Activated CD4-positive, alpha-beta T cell treated with anti-CD3 and anti-CD28 coated beads for 36 hours (primary cell): ENCODE measurements around the gene PRSS2. TPM values are rescaled to one million over a fixed set of nuclear protein-coding genes. Genes with fewer than 3 reads are reported as not detected.
"Not testable (repeated sequence)": the region's sequence is repeated elsewhere in the genome, so short reads cannot be mapped to it uniquely, and the experiment has no call there.

Experiments used
- ATAC-seq: fragments of 200-7000 bp; cut with Tn5 transposase; one replicate; pipeline ENCODE4 v1.10.0; 2021; ENCODE audit warnings: mild to moderate bottlenecking, moderate library complexity
- CTCF ChIA-PET: fragments of 350-600 bp; sonication (Branson Sonifier 250); formaldehyde crosslinking; loops from one replicate; lab custom pipeline; 2021; ENCODE audit warnings: antibody characterized with exemption; lab: Charles Lee
- POLR2A ChIA-PET: fragments of 350-600 bp; sonication (Branson Sonifier 250); formaldehyde crosslinking; loops from one replicate; lab custom pipeline; 2021; ENCODE audit warnings: antibody characterized with exemption, inconsistent platforms; lab: Charles Lee
- DNase-seq: peaks from one replicate; pipeline ENCODE4 v3.0.0-alpha.2; 2020
- H3K27ac Mint-ChIP-seq: one replicate; pipeline ENCODE4 v1.8.0; 2021; ENCODE audit warnings: mixed read lengths
- H3K27me3 Mint-ChIP-seq: one replicate; pipeline ENCODE4 v1.8.0; 2021; ENCODE audit warnings: mixed read lengths
- H3K36me3 Mint-ChIP-seq: one replicate; pipeline ENCODE4 v1.8.0; 2021; ENCODE audit warnings: low read depth, mixed read lengths
- H3K4me1 Mint-ChIP-seq: one replicate; pipeline ENCODE4 v1.8.0; 2021; ENCODE audit warnings: mixed read lengths
- H3K4me3 Mint-ChIP-seq: one replicate; pipeline ENCODE4 v1.8.0; 2021; ENCODE audit warnings: mild to moderate bottlenecking, moderate library complexity, mixed read lengths
- H3K9me3 Mint-ChIP-seq: one replicate; pipeline ENCODE4 v1.8.0; 2021; ENCODE audit warnings: low read depth, mixed read lengths
- intact Hi-C, 2 experiments: fragments of 100-400 bp; cut with DNase I in 1 of 2; cut with micrococcal nuclease in 1 of 2; formaldehyde crosslinking; loops; one replicate each; pipeline versions ENCODE4 v1.14.2 to v1.15.1; 2022 to 2024; cut with DNase I, micrococcal nuclease
- total RNA-seq, 2 experiments: library from RNA; stranded (reverse); gene quantifications; one replicate each; pipeline ENCODE4 v1.2.3, GENCODE V29; 2021

PRSS2 gene
- total RNA-seq, 2 experiments from 2014 or later: not detected

DNA sequence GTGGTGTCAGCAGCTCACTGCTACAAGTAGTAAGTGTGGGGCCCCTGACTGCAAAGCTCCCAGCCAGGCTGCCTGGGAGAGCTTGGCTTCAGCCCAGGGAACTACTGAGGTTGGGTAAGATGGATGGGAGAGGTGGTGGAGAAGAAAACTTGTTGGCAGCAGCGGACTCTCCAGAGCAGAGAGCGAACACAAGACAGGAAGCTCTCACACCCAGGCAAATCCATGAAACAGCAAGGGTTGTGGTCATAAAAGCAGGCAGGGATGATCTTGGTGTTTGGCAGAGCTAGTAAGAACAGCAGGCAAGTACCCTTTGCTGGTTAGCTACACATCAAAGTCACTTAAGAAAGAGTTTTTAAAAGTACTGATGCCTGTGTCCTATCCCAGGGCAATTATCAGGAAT is 9.2 kb upstream of the PRSS2 start:
- intact Hi-C loops, H3K9me3 Mint-ChIP-seq, H3K27me3 Mint-ChIP-seq, DNase-seq, H3K4me1 Mint-ChIP-seq, ATAC-seq, CTCF ChIA-PET, H3K4me3 Mint-ChIP-seq, H3K36me3 Mint-ChIP-seq, POLR2A ChIA-PET, H3K27ac Mint-ChIP-seq: not testable (repeated sequence)

DNA sequence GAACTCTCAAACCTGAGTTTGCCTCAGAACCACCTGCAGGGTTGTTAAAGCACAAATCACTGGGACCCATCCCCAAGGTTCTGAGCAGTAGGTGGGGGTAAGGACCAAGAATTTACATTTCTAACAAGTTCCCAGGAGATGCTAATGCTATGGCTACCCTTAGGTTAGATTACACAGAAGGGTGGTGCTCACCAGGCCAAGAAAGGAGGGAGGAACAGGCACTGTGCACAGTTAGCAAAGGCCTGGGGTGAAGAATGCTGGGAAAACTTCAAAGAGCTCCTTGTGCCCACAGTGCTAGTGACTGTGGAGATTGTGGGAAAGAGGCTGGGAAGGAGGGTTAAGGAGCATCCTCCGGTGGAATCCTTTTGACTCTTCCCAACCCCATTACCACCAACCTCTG is 8.7 kb upstream of the PRSS2 start:
- intact Hi-C loops: no loop called here
- CTCF ChIA-PET: no interaction called here
- ATAC-seq (no peak), DNase-seq (no peak)
- Mint-ChIP-seq H3K36me3 (no peaks in the 10 kb centered on the region), H3K4me3 (no peak overlapping the region), H3K9me3 (no peaks in the 10 kb centered on the region), H3K27me3 (no peaks in the 10 kb centered on the region), H3K27ac (no peak overlapping the region), H3K4me1 (no peaks in the 10 kb centered on the region)
- POLR2A ChIA-PET: no interaction called here

DNA sequence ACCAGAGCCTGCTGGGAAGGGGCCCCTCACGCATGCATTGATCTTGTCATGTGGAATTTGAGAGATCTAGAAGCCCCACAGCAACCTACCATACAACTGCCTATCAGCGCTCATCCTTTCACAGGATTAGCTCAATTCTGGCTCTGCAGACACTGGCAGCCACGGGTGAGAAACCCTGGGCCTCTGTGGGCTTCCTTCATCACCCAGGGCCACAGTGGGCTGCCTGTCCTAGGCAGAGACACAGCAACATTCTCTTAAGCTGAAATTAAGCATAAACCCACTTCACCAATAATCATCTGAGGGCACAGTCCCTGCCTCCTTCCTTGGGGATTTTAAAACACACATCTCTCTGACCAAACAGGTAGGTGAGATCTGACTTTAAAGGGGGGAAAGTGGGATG is 3.3 kb upstream of the PRSS2 start:
- Mint-ChIP-seq H3K36me3 (no peaks in the 10 kb centered on the region), H3K4me3 (no peak overlapping the region), H3K27me3 (no peaks in the 10 kb centered on the region), H3K9me3 (no peaks in the 10 kb centered on the region), H3K27ac (no peak overlapping the region), H3K4me1 (peaks cover 7% of the 10 kb centered on the region)
- no peak for ATAC-seq
- CTCF ChIA-PET: no interaction called here
- no peak for DNase-seq
- POLR2A ChIA-PET: no interaction called here
- intact Hi-C loops: no loop called here

DNA sequence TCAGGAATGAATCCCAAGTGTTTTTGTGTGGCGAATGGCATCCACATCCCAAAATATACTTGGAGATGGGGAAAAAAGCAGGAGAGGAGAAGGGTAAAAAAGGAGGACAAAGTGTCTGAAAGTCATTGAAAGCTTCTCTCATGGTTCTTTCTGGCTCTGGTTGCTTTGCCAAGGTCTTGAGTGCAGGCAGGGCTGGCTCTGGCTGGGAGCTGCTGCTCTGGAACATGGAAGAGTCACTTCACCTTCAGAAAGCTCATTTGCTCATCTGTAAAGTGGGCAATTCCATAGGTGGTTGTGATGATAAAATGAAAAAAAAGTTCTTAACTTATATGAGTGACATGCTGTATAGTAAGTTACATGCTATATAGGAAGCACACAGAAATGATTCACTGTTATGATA is 2.9 kb upstream of the PRSS2 start:
- H3K4me1 Mint-ChIP-seq: peaks cover 7% of the 10 kb centered on the region
- no peak for DNase-seq
- CTCF ChIA-PET: no interaction called here

DNA sequence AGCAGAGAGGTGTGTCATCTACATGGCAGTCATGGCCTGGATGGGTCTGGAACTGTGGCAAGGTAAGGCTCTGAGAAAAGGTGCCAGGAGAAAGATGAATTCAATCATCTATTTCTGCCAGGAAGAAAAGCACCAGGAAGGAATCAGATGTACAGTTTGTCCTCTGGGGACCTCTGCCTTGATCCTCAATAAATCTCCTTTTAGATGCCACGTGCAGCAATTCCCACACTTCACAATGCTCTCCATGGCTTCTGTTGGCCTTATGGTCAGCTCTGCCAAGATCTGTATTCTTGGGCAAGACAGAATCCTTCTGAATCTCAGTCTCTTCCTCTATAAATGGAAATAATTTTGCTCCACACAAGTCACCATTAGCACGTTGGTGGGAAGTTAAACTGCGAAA is 1.9 kb upstream of the PRSS2 start:
- CTCF ChIA-PET: not testable (repeated sequence)

More for the DNA sequence above, 2.9 kb upstream of the PRSS2 start:
- Mint-ChIP-seq H3K4me3 (no peak overlapping the region), H3K27ac (no peak overlapping the region), H3K9me3 (no peaks in the 10 kb centered on the region), H3K27me3 (no peaks in the 10 kb centered on the region), H3K36me3 (no peaks in the 10 kb centered on the region)
- ATAC-seq: no peak
- POLR2A ChIA-PET: no interaction called here
- intact Hi-C loops: no loop called here

DNA sequence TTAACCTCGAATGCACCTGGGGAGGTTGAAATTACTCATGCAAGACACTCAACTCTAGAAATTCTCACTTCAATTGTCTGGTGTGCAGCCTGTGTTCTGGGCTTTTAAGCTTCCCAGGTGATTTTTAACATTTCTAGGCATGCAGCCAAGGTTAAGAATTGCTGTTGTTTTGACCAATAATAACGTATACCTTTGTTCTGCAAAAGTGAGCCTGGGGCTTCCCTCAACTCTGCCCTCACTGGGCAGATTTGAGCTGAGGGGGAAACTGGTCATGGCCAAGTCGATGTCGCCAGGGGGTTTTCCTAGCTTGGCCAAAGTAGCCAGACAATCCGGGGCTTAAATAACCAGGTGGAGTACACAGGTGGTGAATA is 568 bp downstream of the PRSS2 start:
- ChIA-PET CTCF (interaction anchor here (1.4 kb wide), 1 partner anchor 237 kb away, joined by 3 read pairs; no protein-coding TSS in a partner anchor), POLR2A (no interaction called here)
- no peak for ATAC-seq
- Mint-ChIP-seq H3K9me3 (no peaks in the 10 kb centered on the region), H3K27me3 (no peaks in the 10 kb centered on the region), H3K4me1 (peaks cover 7% of the 10 kb centered on the region), H3K27ac (no peak overlapping the region), H3K36me3 (peaks cover 2% of the 10 kb centered on the region), H3K4me3 (no peak overlapping the region)
- no peak for DNase-seq
- intact Hi-C loops: no loop called here

More for the DNA sequence above, 1.9 kb upstream of the PRSS2 start:
- H3K36me3 Mint-ChIP-seq, H3K27ac Mint-ChIP-seq, H3K4me1 Mint-ChIP-seq, intact Hi-C loops, ATAC-seq, H3K9me3 Mint-ChIP-seq, POLR2A ChIA-PET, DNase-seq, H3K4me3 Mint-ChIP-seq, H3K27me3 Mint-ChIP-seq: not testable (repeated sequence)

DNA sequence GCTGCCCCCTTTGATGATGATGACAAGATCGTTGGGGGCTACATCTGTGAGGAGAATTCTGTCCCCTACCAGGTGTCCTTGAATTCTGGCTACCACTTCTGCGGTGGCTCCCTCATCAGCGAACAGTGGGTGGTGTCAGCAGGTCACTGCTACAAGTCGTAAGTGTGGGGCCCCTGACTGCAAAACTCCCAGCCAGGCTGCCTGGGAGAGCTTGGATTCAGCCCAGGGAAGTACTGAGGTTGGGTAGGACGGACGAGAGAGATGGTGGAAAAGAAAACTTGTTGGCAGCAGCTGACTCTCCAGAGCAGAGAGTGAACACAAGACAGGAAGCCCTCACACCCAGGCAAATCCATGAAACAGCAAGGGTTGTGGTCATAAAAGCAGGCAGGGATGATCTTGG is 1.3 kb downstream of the PRSS2 start:
- ChIA-PET POLR2A (no interaction called here), CTCF (interaction anchor here (1.4 kb wide), 1 partner anchor 237 kb away, joined by 3 read pairs; no protein-coding TSS in a partner anchor)
- ATAC-seq (no peak), DNase-seq (no peak)
- Mint-ChIP-seq H3K4me1 (peaks cover 7% of the 10 kb centered on the region), H3K27me3 (no peaks in the 10 kb centered on the region), H3K36me3 (peaks cover 2% of the 10 kb centered on the region), H3K4me3 (no peak overlapping the region), H3K27ac (no peak overlapping the region), H3K9me3 (no peaks in the 10 kb centered on the region)
- intact Hi-C loops: no loop called here

DNA sequence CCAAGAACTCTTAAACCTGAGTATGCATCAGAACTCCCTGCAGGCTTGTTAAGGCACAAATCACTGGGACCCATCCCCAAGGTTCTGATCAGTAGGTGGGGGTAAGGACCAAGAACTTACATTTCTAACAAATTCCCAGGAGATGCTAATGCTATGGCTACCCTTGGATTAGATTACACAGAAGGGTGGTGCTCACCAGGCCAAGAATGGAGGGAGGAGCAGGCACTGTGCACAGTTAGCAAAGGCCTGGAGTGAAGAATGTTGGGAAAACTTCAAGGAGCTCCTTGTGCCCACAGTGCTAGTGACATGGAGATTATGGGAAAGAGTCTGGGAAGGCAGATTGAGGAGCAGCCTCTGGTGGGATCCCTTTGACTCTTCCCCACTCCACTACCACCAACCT is 1.9 kb downstream of the PRSS2 start:
- peaks cover 7% of the 10 kb centered on the region for H3K4me1 Mint-ChIP-seq
- POLR2A ChIA-PET: no interaction called here
- intact Hi-C loops: no loop called here
- H3K36me3 Mint-ChIP-seq: peaks cover 2% of the 10 kb centered on the region
- DNase-seq (no peak), ATAC-seq (no peak)
- H3K4me3 Mint-ChIP-seq: no peak overlapping the region
- CTCF ChIA-PET: interaction anchor here (0.8 to 1.4 kb wide), 2 partner anchors 238 to 643 kb away, joined by 3 read pairs; no protein-coding TSS in a partner anchor
- H3K9me3 Mint-ChIP-seq: no peaks in the 10 kb centered on the region
- no peak overlapping the region for H3K27ac Mint-ChIP-seq
- no peaks in the 10 kb centered on the region for H3K27me3 Mint-ChIP-seq

DNA sequence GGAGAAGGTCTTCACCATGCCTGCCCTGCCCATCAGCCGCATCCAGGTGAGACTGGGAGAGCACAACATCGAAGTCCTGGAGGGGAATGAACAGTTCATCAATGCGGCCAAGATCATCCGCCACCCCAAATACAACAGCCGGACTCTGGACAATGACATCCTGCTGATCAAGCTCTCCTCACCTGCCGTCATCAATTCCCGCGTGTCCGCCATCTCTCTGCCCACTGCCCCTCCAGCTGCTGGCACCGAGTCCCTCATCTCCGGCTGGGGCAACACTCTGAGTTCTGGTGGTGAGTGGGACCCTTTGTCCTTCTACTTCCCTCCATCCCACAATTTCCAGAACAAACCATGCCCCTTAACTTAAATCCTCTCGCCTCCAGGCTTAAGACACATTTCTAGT is 2.5 kb downstream of the PRSS2 start:
- intact Hi-C loops: no loop called here
- H3K9me3 Mint-ChIP-seq: no peaks in the 10 kb centered on the region
- ChIA-PET POLR2A (no interaction called here), CTCF (interaction anchor here (0.8 kb wide), 1 partner anchor 642 kb away, joined by 3 read pairs; no protein-coding TSS in a partner anchor)
- peaks cover 7% of the 10 kb centered on the region for H3K4me1 Mint-ChIP-seq
- H3K36me3 Mint-ChIP-seq: peaks cover 2% of the 10 kb centered on the region
- no peak for DNase-seq
- H3K27ac Mint-ChIP-seq: no peak overlapping the region
- no peaks in the 10 kb centered on the region for H3K27me3 Mint-ChIP-seq
- no peak overlapping the region for H3K4me3 Mint-ChIP-seq
- no peak for ATAC-seq

DNA sequence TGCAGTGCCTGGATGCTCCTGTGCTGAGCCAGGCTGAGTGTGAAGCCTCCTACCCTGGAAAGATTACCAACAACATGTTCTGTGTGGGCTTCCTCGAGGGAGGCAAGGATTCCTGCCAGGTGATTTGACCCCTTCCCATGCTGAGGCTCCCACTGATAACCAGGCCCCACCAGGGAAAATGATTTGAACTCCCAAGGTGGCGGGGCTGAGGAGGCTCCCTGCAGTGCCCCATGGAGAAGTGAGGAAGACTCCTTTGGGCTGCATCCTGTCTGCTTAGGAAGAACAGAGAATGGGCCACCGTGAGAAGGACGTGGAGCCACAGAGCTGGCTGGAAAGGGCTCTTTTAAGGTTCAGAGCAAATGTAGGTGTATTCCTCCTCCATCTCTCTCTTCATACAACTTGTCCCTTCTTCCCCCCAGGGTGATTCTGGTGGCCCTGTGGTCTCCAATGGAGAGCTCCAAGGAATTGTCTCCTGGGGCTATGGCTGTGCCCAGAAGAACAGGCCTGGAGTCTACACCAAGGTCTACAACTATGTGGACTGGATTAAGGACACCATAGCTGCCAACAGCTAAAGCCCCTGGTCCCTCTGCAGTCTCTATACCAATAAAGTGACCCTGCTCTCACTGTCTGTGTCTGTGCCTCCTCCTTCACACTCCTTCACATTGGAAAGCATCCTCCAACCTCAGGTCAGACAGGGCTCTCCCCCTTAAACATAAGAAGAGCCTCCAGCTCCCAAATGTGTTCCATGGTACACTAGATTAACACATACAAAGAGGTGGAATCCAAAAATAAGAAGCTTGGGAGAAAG is 3.4 kb downstream of the PRSS2 start:
- ChIA-PET POLR2A (no interaction called here), CTCF (no interaction called here)
- H3K27ac Mint-ChIP-seq: no peak overlapping the region
- H3K4me1 Mint-ChIP-seq: peaks cover 7% of the 10 kb centered on the region
- peaks cover 2% of the 10 kb centered on the region for H3K36me3 Mint-ChIP-seq
- no peak overlapping the region for H3K4me3 Mint-ChIP-seq
- no peaks in the 10 kb centered on the region for H3K9me3 Mint-ChIP-seq
- intact Hi-C loops: no loop called here
- no peak for DNase-seq
- no peaks in the 10 kb centered on the region for H3K27me3 Mint-ChIP-seq
- no peak for ATAC-seq

DNA sequence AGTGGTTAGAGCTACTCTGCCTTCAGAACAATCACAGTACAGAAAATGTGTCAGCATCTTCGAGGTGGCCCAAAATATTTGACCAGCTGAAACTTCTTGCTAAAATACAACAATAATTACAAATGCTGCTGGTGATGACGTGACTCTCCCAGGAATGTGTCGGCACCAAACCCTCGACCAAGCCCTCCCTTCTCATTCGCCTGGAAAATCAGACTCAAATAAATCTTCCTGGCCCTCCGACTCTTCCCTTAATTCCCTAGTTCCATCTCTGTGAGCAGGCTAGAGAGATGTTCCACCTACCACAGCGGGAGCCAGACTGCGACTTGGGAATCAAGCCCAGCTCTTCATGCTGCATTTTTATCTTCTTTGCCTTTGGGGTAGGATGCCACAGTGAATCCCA is 4.1 kb downstream of the PRSS2 start:
- DNase-seq: no peak
- no peaks in the 10 kb centered on the region for H3K27me3 Mint-ChIP-seq
- ChIA-PET CTCF (no interaction called here), POLR2A (no interaction called here)
- peaks cover 7% of the 10 kb centered on the region for H3K4me1 Mint-ChIP-seq
- H3K4me3 Mint-ChIP-seq: no peak overlapping the region
- ATAC-seq: no peak
- H3K36me3 Mint-ChIP-seq: peaks cover 2% of the 10 kb centered on the region
- H3K27ac Mint-ChIP-seq: no peak overlapping the region
- H3K9me3 Mint-ChIP-seq: no peaks in the 10 kb centered on the region
- intact Hi-C loops: no loop called here

DNA sequence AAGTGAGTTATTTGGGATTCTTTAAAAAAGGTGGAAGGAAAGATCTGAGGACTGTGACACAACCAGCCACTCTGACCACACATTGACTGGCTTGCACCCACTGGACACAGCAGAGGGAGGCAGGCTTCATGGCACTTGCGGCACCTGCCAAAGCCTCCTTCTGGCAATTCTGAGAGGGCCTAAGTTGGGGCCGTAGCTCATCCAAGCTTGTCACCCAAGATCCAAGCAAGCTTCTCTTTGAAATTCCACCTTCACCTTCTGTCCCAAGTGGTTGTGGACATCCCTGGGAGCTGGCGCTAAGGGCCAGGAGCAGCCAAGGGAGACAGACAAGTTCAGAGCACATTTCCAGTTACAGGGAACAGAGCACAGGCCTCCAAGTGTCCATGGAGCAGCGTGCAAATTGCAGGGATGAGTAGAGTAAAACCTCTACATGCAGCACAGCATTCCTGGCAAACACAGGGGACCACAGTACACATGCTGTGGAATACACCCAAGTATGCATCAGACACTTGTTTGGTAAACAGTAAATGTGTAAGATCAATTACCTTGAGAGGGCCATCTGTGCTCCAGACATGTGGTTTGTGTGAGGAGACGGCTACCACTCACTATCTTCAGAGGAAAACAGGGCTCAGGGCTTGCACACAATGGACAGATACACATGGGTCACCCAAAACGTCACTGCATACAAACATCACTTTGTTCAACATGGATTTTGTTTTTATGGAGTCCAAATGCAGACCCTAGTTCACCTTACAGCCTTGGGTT is 4.8 kb downstream of the PRSS2 start:
- POLR2A ChIA-PET: interaction anchor here (0.7 kb wide), 1 partner anchor 21 kb away, joined by 4 read pairs; no protein-coding TSS in a partner anchor
- intact Hi-C loops, H3K4me3 Mint-ChIP-seq, H3K27ac Mint-ChIP-seq, H3K4me1 Mint-ChIP-seq, DNase-seq, ATAC-seq, H3K36me3 Mint-ChIP-seq, H3K9me3 Mint-ChIP-seq, CTCF ChIA-PET, H3K27me3 Mint-ChIP-seq: not testable (repeated sequence)
